H1 (cell line): ENCODE results near the gene ZNF283. TPM values are rescaled to one million over a fixed set of nuclear protein-coding genes. Genes with fewer than 3 reads are reported as not detected.
"Not testable (repeated sequence)": the region's sequence is repeated elsewhere in the genome, so short reads cannot be mapped to it uniquely, and the experiment has no call there.

ENCODE experiments used
- CTCF ChIA-PET: fragments of 300-600 bp; sonication (Branson Sonifier 250); formaldehyde crosslinking; loops from one replicate; lab custom pipeline; 2021; ENCODE audit not compliant: partially characterized antibody; lab: Charles Lee
- POLR2A ChIA-PET: fragments of 300-600 bp; sonication (Branson Sonifier 250); formaldehyde crosslinking; loops from one replicate; lab custom pipeline; 2021; ENCODE audit warnings: inconsistent platforms; ENCODE audit not compliant: partially characterized antibody; lab: Charles Lee
- DNase-seq, 2 experiments: peaks; one replicate each; pipeline versions ENCODE4 v3.0.0 to v3.0.0-alpha.2; 2010 to 2022; ENCODE audit warnings: low spot score in 2 of 2, low read depth in 1 of 2, mixed read lengths in 1 of 2
- FAIRE-seq: peaks from 2 replicates; lab custom pipeline; 2011; peaks lifted over from hg19 to GRCh38; lab: Jason Lieb, UNC
- H2AFZ ChIP-seq: 2 replicates; pipeline ENCODE4 v1.8.1; 2012; ENCODE audit warnings: low read length, inconsistent platforms
- H2AK5ac ChIP-seq: 2 replicates; pipeline ENCODE4 v1.6.1; 2013; ENCODE audit warnings: low read depth, low read length
- H2BK120ac ChIP-seq: replicated peaks from 2 replicates; pipeline ENCODE3; 2013; ENCODE audit warnings: low read depth, low read length, inconsistent platforms
- H2BK12ac ChIP-seq: 2 replicates; pipeline ENCODE4 v1.6.1; 2013; ENCODE audit warnings: low read depth, low read length
- H2BK15ac ChIP-seq: 2 replicates; pipeline ENCODE4 v1.6.1; 2013; ENCODE audit warnings: low read length
- H2BK20ac ChIP-seq: 2 replicates; pipeline ENCODE4 v1.6.1; 2013; ENCODE audit warnings: low read length
- H2BK5ac ChIP-seq: 2 replicates; pipeline ENCODE4 v1.6.1; 2013; ENCODE audit warnings: low read depth, low read length
- H3K14ac ChIP-seq: 2 replicates; pipeline ENCODE4 v1.6.1; 2013; ENCODE audit warnings: inconsistent platforms; ENCODE audit not compliant: insufficient read length
- H3K18ac ChIP-seq: 2 replicates; pipeline ENCODE4 v1.6.1; 2013; ENCODE audit warnings: low read length; ENCODE audit errors: extremely low read depth
- H3K23ac ChIP-seq: 2 replicates; pipeline ENCODE4 v1.6.1; 2013; ENCODE audit warnings: inconsistent platforms; ENCODE audit not compliant: insufficient read length
- H3K23me2 ChIP-seq: 2 replicates; pipeline ENCODE4 v1.6.1; 2013; ENCODE audit warnings: low read depth, low read length
- H3K27ac ChIP-seq: 2 replicates; pipeline ENCODE4 v1.6.1; 2011; ENCODE audit warnings: low read depth, low read length, inconsistent platforms
- H3K27me3 ChIP-seq, 4 experiments: replicated peaks in 1 of 4; 1 replicate in 1 of 4; 2 replicates in 3 of 4; pipeline versions ENCODE4 v1.6.1 to v1.8.1; 2011 to 2013; ENCODE audit warnings: low read length in 3 of 4, mild to moderate bottlenecking in 3 of 4, inconsistent platforms in 2 of 4, mixed read lengths in 2 of 4, moderate library complexity in 1 of 4; ENCODE audit not compliant: control insufficient read depth in 3 of 4, insufficient read depth in 3 of 4; ENCODE audit errors: extremely low read depth in 1 of 4
- H3K36me3 ChIP-seq, 4 experiments: 2 replicates each; pipeline versions ENCODE4 v1.6.1 to v1.8.1; 2011 to 2013; ENCODE audit warnings: mild to moderate bottlenecking in 4 of 4, low read length in 3 of 4, moderate library complexity in 2 of 4, control low read depth in 1 of 4, inconsistent platforms in 1 of 4; ENCODE audit not compliant: insufficient read depth in 4 of 4, control insufficient read depth in 2 of 4
- H3K4ac ChIP-seq: replicated peaks from 2 replicates; pipeline ENCODE3; 2013; ENCODE audit warnings: low read length, low read depth, mixed read lengths, inconsistent platforms; ENCODE audit not compliant: insufficient read length
- H3K4me1 ChIP-seq, 4 experiments: replicated peaks in 1 of 4; 1 replicate in 1 of 4; 2 replicates in 3 of 4; pipeline versions ENCODE4 v1.6.1 to v1.8.1; 2011 to 2013; ENCODE audit warnings: low read length in 3 of 4, inconsistent platforms in 2 of 4, mixed read lengths in 1 of 4; ENCODE audit not compliant: insufficient read depth in 4 of 4, control insufficient read depth in 3 of 4
- H3K4me2 ChIP-seq, 2 experiments: 2 replicates each; pipeline versions ENCODE4 v1.6.1 to v1.8.1; 2011 to 2013; ENCODE audit warnings: low read depth in 2 of 2, low read length in 2 of 2, control low read depth in 1 of 2, inconsistent platforms in 1 of 2, mild to moderate bottlenecking in 1 of 2; ENCODE audit not compliant: insufficient read depth in 1 of 2
- H3K4me3 ChIP-seq, 4 experiments: fragments of 200-600, 300-600 bp in 1 of 4; sonication (generic), shearing (Covaris generic), sonication (Bioruptor Twin) in 1 of 4; 2 replicates each; pipeline versions ENCODE4 v1.5.1 to v1.8.1; 2011 to 2016; ENCODE audit warnings: low read length in 4 of 4, low read depth in 3 of 4, control low read depth in 2 of 4, inconsistent platforms in 2 of 4, mild to moderate bottlenecking in 2 of 4, mixed read lengths in 1 of 4, moderate library complexity in 1 of 4; ENCODE audit not compliant: insufficient read depth in 2 of 4; ENCODE audit errors: extremely low read depth in 1 of 4
- H3K56ac ChIP-seq: replicated peaks from 2 replicates; pipeline ENCODE3; 2013; ENCODE audit warnings: low read depth, mild to moderate bottlenecking, mixed read lengths, low read length, inconsistent platforms; ENCODE audit not compliant: insufficient read length
- H3K79me1 ChIP-seq: 2 replicates; pipeline ENCODE4 v1.6.1; 2013; ENCODE audit warnings: low read depth, low read length, control low read depth
- H3K79me2 ChIP-seq, 2 experiments: 2 replicates each; pipeline versions ENCODE4 v1.6.1 to v1.8.1; 2012 to 2013; ENCODE audit warnings: low read length in 2 of 2, mild to moderate bottlenecking in 2 of 2, inconsistent platforms in 1 of 2; ENCODE audit not compliant: insufficient read depth in 2 of 2, control insufficient read depth in 1 of 2
- H3K9ac ChIP-seq, 4 experiments: replicated peaks in 1 of 4; 1 replicate in 1 of 4; 2 replicates in 3 of 4; pipeline versions ENCODE4 v1.6.1 to v1.8.1; 2011 to 2013; ENCODE audit warnings: low read depth in 3 of 4, low read length in 3 of 4, control low read depth in 2 of 4, mild to moderate bottlenecking in 2 of 4, moderate library complexity in 2 of 4, inconsistent platforms in 1 of 4; ENCODE audit errors: extremely low read depth in 1 of 4
- H3K9me3 ChIP-seq, 2 experiments: 2 replicates each; pipeline versions ENCODE4 v1.6.1 to v1.8.1; 2012 to 2013; ENCODE audit warnings: mild to moderate bottlenecking in 2 of 2, moderate library complexity in 2 of 2, control low read depth in 1 of 2, inconsistent platforms in 1 of 2, low read depth in 1 of 2, low read length in 1 of 2, mixed read lengths in 1 of 2; ENCODE audit not compliant: insufficient read depth in 2 of 2
- H4K20me1 ChIP-seq, 2 experiments: replicated peaks in 1 of 2; 2 replicates each; pipeline versions ENCODE3 to v1.8.1; 2011 to 2013; ENCODE audit warnings: inconsistent platforms in 2 of 2, low read length in 2 of 2, mild to moderate bottlenecking in 1 of 2; ENCODE audit not compliant: insufficient read depth in 2 of 2, control insufficient read depth in 1 of 2
- H4K5ac ChIP-seq: 2 replicates; pipeline ENCODE4 v1.6.1; 2013; ENCODE audit warnings: low read length, low read depth, mixed read lengths, inconsistent platforms; ENCODE audit not compliant: insufficient read length
- H4K8ac ChIP-seq: 2 replicates; pipeline ENCODE4 v1.8.0; 2013; ENCODE audit warnings: mild to moderate bottlenecking, moderate library complexity, low read length, inconsistent platforms; ENCODE audit not compliant: insufficient read depth; ENCODE audit errors: extremely low read depth
- H4K91ac ChIP-seq: replicated peaks from 2 replicates; pipeline ENCODE3; 2013; ENCODE audit warnings: low read length, mixed read lengths, inconsistent platforms; ENCODE audit not compliant: insufficient read length
- WGBS, 2 experiments: shearing (Covaris generic) in 1 of 2; methylation state at CpG; one replicate each; pipeline versions ENCODE4 v1.1.6 to v1.1.7; 2013 to 2015; ENCODE audit warnings: low lambda C conversion rate in 2 of 2, mixed read lengths in 2 of 2, inconsistent platforms in 1 of 2, low coverage in 1 of 2, missing lambda C conversion rate in 1 of 2; ENCODE audit not compliant: insufficient replicate concordance in 2 of 2, insufficient coverage in 1 of 2, insufficient read length in 1 of 2; ENCODE audit errors: extremely low coverage in 1 of 2, missing lambda C conversion rate in 1 of 2; 5-methylcytosine and 5-hydroxymethylcytosine counted together
- polyA plus RNA-seq, 7 experiments: library from polyadenylated mRNA; depleted of rRNA in 3 of 7; stranded (reverse) in 5 of 7; unstranded in 2 of 7; fragments of >200 nt in 5 of 7; fragments of 200-250 nt in 2 of 7; gene quantifications; 1 replicate in 5 of 7; 2 replicates in 1 of 7; 4 replicates in 1 of 7; pipeline versions ENCODE4 v1.2.1 to v1.2.3, GENCODE V29; 2011 to 2013; ENCODE audit warnings: missing spikeins in 2 of 7, mixed read lengths in 2 of 7
- total RNA-seq: library from RNA; stranded (reverse); fragmentation: NEBNext Ultra II Directional; extraction: Animal tissue kit (Norgen Biotek cat#: 25700); gene quantifications from 2 replicates; pipeline ENCODE4 v1.2.1, GENCODE V29; 2021

Gene ZNF283
- total and polyA plus RNA-seq, 2 of the 8 experiments (the other 6 are each of a cell fraction or from before 2014, with no cell fraction given) = 1.1 to 4.3 TPM

GRCh38 chr19:43866923-43867322 lies 39.8 kb downstream of the ZNF283 start:
- H4K5ac ChIP-seq, DNase-seq, H2BK5ac ChIP-seq, H3K14ac ChIP-seq, H2AFZ ChIP-seq, POLR2A ChIA-PET, H3K79me2 ChIP-seq, H3K4me1 ChIP-seq, CTCF ChIA-PET, H3K4me3 ChIP-seq, H3K18ac ChIP-seq, H3K27ac ChIP-seq, H2BK15ac ChIP-seq, H3K4ac ChIP-seq, H3K56ac ChIP-seq, H2BK12ac ChIP-seq, H2AK5ac ChIP-seq, H3K4me2 ChIP-seq, H4K91ac ChIP-seq, H3K9ac ChIP-seq, H3K23me2 ChIP-seq, H3K27me3 ChIP-seq, H4K8ac ChIP-seq, H3K79me1 ChIP-seq, H3K36me3 ChIP-seq, FAIRE-seq, H2BK20ac ChIP-seq, H4K20me1 ChIP-seq, H2BK120ac ChIP-seq, H3K23ac ChIP-seq: not testable (repeated sequence)
- H3K9me3 ChIP-seq = peaks cover 32 to 40% of the 10 kb centered on the region in 2 experiments
- WGBS, 2 experiments = 94% methylated on average over 21 of the region's 28 CpGs; no CpG with 5 or more reads in 1 of the 2 experiments
